H9 (cell line): ENCODE data around the gene DCC. TPM values are rescaled to one million over a fixed set of nuclear protein-coding genes. Genes with fewer than 3 reads are reported as not detected.

Source experiments
- DNase-seq: peaks from one replicate; pipeline ENCODE4 v3.0.0-alpha.2; 2017
- H2AFZ ChIP-seq: one replicate; pipeline ENCODE4 v1.6.1; 2013; ENCODE audit warnings: mild to moderate bottlenecking, low read length, control low read depth, moderate library complexity
- H2AK5ac ChIP-seq: 2 replicates; pipeline ENCODE4 v1.6.1; 2013; ENCODE audit warnings: low read length, control low read depth, mixed read lengths; ENCODE audit not compliant: insufficient read length
- H2BK120ac ChIP-seq: one replicate; pipeline ENCODE4 v1.6.1; 2013; ENCODE audit warnings: low read depth, mild to moderate bottlenecking, low read length, control low read depth, inconsistent platforms; ENCODE audit not compliant: poor library complexity, severe bottlenecking
- H2BK12ac ChIP-seq: 2 replicates; pipeline ENCODE4 v1.6.1; 2013; ENCODE audit warnings: low read length, control low read depth, mixed read lengths, low read depth; ENCODE audit not compliant: insufficient read length
- H2BK15ac ChIP-seq: 2 replicates; pipeline ENCODE4 v1.6.1; 2013; ENCODE audit warnings: low read depth, low read length, control low read depth
- H2BK20ac ChIP-seq: one replicate; pipeline ENCODE4 v1.6.1; 2013; ENCODE audit warnings: low read depth, mild to moderate bottlenecking, low read length, control low read depth, inconsistent platforms; ENCODE audit not compliant: poor library complexity, severe bottlenecking
- H2BK5ac ChIP-seq: 2 replicates; pipeline ENCODE4 v1.6.1; 2013; ENCODE audit warnings: low read length, control low read depth, mixed read lengths; ENCODE audit not compliant: insufficient read length
- H3K14ac ChIP-seq: 2 replicates; pipeline ENCODE4 v1.6.1; 2013; ENCODE audit warnings: low read length, control low read depth; ENCODE audit not compliant: insufficient read depth
- H3K18ac ChIP-seq: 2 replicates; pipeline ENCODE4 v1.6.1; 2013; ENCODE audit warnings: low read depth, mild to moderate bottlenecking, mixed read lengths, low read length, control low read depth; ENCODE audit not compliant: insufficient read length
- H3K23ac ChIP-seq: 2 replicates; pipeline ENCODE4 v1.6.1; 2013; ENCODE audit warnings: low read length, control low read depth, mixed read lengths, low read depth; ENCODE audit not compliant: insufficient read length
- H3K23me2 ChIP-seq: 2 replicates; pipeline ENCODE4 v1.6.1; 2013; ENCODE audit warnings: low read depth, mild to moderate bottlenecking, mixed read lengths, low read length, control low read depth; ENCODE audit not compliant: insufficient read length, poor library complexity, severe bottlenecking
- H3K27ac ChIP-seq: 2 replicates; pipeline ENCODE4 v1.5.1; 2013; ENCODE audit warnings: low read length, control low read depth, mixed read lengths, low read depth; ENCODE audit not compliant: insufficient read length
- H3K27me3 ChIP-seq: 2 replicates; pipeline ENCODE4 v1.6.1; 2013; ENCODE audit warnings: low read length, control low read depth, inconsistent platforms; ENCODE audit not compliant: insufficient read depth
- H3K4ac ChIP-seq: 2 replicates; pipeline ENCODE4 v1.6.1; 2013; ENCODE audit warnings: low read depth, mild to moderate bottlenecking, control low read depth, inconsistent platforms, low read length, moderate library complexity
- H3K4me1 ChIP-seq: 2 replicates; pipeline ENCODE4 v1.6.1; 2013; ENCODE audit warnings: low read length, control low read depth, inconsistent platforms; ENCODE audit not compliant: insufficient read depth
- H3K4me2 ChIP-seq: 2 replicates; pipeline ENCODE4 v1.6.1; 2013; ENCODE audit warnings: low read length, control low read depth, mixed read lengths; ENCODE audit not compliant: insufficient read length, insufficient read depth
- H3K56ac ChIP-seq: 2 replicates; pipeline ENCODE4 v1.6.1; 2013; ENCODE audit warnings: low read depth, mild to moderate bottlenecking, mixed read lengths, low read length, control low read depth; ENCODE audit not compliant: insufficient read length
- H3K79me1 ChIP-seq: 2 replicates; pipeline ENCODE4 v1.6.1; 2013; ENCODE audit warnings: low read depth, mild to moderate bottlenecking, moderate library complexity, low read length, control low read depth, inconsistent platforms; ENCODE audit not compliant: insufficient read depth, poor library complexity, severe bottlenecking
- H3K79me2 ChIP-seq: 2 replicates; pipeline ENCODE4 v1.6.1; 2013; ENCODE audit warnings: low read length, control low read depth, inconsistent platforms; ENCODE audit not compliant: insufficient read depth
- H3K9ac ChIP-seq: 2 replicates; pipeline ENCODE4 v1.6.1; 2013; ENCODE audit warnings: low read length, control low read depth, mixed read lengths; ENCODE audit not compliant: insufficient read length; ENCODE audit errors: extremely low read depth
- H3K9me3 ChIP-seq: one replicate; pipeline ENCODE4 v1.6.1; 2013; ENCODE audit warnings: low read depth, low read length, inconsistent platforms; ENCODE audit not compliant: control insufficient read depth
- H3T11ph ChIP-seq: one replicate; pipeline ENCODE4 v1.6.1; 2013; ENCODE audit warnings: mild to moderate bottlenecking, low read length, control low read depth, inconsistent platforms
- H4K20me1 ChIP-seq: one replicate; pipeline ENCODE4 v1.6.1; 2013; ENCODE audit not compliant: control insufficient read depth, insufficient read length, insufficient read depth
- H4K5ac ChIP-seq: 2 replicates; pipeline ENCODE4 v1.6.1; 2013; ENCODE audit warnings: low read depth, mild to moderate bottlenecking, mixed read lengths, low read length, control low read depth; ENCODE audit not compliant: insufficient read length
- H4K8ac ChIP-seq: replicated peaks from 2 replicates; pipeline ENCODE4 v1.6.1; 2013; ENCODE audit warnings: low read length, control low read depth, mixed read lengths, low read depth; ENCODE audit not compliant: insufficient read length
- H4K91ac ChIP-seq: 2 replicates; pipeline ENCODE4 v1.6.1; 2013; ENCODE audit warnings: low read depth, mild to moderate bottlenecking, moderate library complexity, mixed read lengths, low read length, control low read depth; ENCODE audit not compliant: insufficient read length
- H3K27ac Mint-ChIP-seq, 3 experiments: 2 replicates in 2 of 3; 3 replicates in 1 of 3; pipeline ENCODE4 v1.8.0; 2020 to 2021; ENCODE audit warnings: mixed read lengths in 3 of 3, mild to moderate bottlenecking in 1 of 3, moderate library complexity in 1 of 3
- H3K27me3 Mint-ChIP-seq: 2 replicates; pipeline ENCODE4 v1.8.0; 2021; ENCODE audit warnings: low read depth, mild to moderate bottlenecking, moderate library complexity, mixed read lengths
- H3K36me3 Mint-ChIP-seq, 3 experiments: 2 replicates in 2 of 3; 3 replicates in 1 of 3; pipeline ENCODE4 v1.8.0; 2020 to 2021; ENCODE audit warnings: low read depth in 3 of 3, mixed read lengths in 3 of 3; ENCODE audit not compliant: insufficient read depth in 1 of 3
- H3K4me1 Mint-ChIP-seq, 2 experiments: 2 replicates each; pipeline ENCODE4 v1.8.0; 2020; ENCODE audit warnings: mixed read lengths in 2 of 2
- H3K4me3 Mint-ChIP-seq, 2 experiments: 2 replicates in 1 of 2; 3 replicates in 1 of 2; pipeline ENCODE4 v1.8.0; 2020 to 2021; ENCODE audit warnings: mild to moderate bottlenecking in 2 of 2, mixed read lengths in 2 of 2, moderate library complexity in 1 of 2
- H3K9me3 Mint-ChIP-seq, 2 experiments: 2 replicates in 1 of 2; 3 replicates in 1 of 2; pipeline ENCODE4 v1.8.0; 2020; ENCODE audit warnings: mild to moderate bottlenecking in 2 of 2, mixed read lengths in 2 of 2, moderate library complexity in 1 of 2
- total RNA-seq: library from RNA; stranded (reverse); gene quantifications from 2 replicates; pipeline ENCODE4 v1.2.1, GENCODE V29; 2021
- TF ChIP-seq, protein P1 (sequence below): fragments of 200-600 bp; sonication (generic); conservative IDR thresholded peaks from 3 replicates; pipeline ENCODE4 v1.8.0; 2021; ENCODE audit warnings: antibody characterized with exemption, mild to moderate bottlenecking

The DCC gene
- total RNA-seq, 1 experiment from 2014 or later, result 0.35 TPM

DNA sequence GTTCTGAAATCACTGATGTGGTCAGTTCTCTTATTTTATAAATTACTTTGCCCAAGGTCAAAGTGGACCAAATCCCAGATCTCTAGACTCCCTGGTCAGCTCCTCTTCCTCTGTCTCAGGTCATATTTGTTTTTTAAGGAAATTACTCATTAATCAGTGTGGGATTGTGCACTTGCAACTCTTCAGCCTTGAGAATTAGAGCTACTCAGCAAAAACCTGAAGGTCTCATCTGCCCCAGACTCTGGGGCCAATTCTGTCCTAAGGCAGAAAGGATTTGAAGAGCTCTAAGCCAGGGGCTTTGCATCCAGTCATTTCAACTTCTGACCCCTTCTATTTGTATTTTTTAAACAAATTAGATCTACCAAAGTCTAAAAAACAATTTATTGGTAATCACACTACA, 17.7 kb upstream of the DCC start:
- Histone ChIP-seq H4K5ac (no peak overlapping the region), H3K9ac (no peak overlapping the region), H3K23me2 (no peaks in the 10 kb centered on the region), H4K91ac (no peak overlapping the region), H3K79me2 (no peaks in the 10 kb centered on the region), H3K79me1 (no peaks in the 10 kb centered on the region), H3K4ac (no peak overlapping the region), H3K4me2 (no peak overlapping the region), H3K18ac (no peak overlapping the region), H2BK12ac (no peak overlapping the region), H3K4me1 (peaks cover 9% of the 10 kb centered on the region; the same call in 1 of the 2 replicates), H2BK20ac (no peak overlapping the region), H2AK5ac (no peak overlapping the region), H3K9me3 (no peaks in the 10 kb centered on the region), H2AFZ (no peak overlapping the region), H3T11ph (no peak overlapping the region), H2BK120ac (no peak overlapping the region), H3K27ac (no peak overlapping the region), H4K8ac (no peak overlapping the region), H3K56ac (no peak overlapping the region), H2BK5ac (no peak overlapping the region), H3K14ac (no peak overlapping the region), H3K27me3 (no peaks in the 10 kb centered on the region), H3K23ac (no peak overlapping the region), H4K20me1 (no peaks in the 10 kb centered on the region), H2BK15ac (no peak overlapping the region)
- DNase-seq, result no peak
- Mint-ChIP-seq H3K4me3 (no peak overlapping the region), H3K27me3 (no peaks in the 10 kb centered on the region), H3K27ac (0 out of 7 replicates have a peak overlapping the region, but pooled peaks of 1 of the 3 experiments have one; percentile 7), H3K9me3 (no peaks in the 10 kb centered on the region), H3K4me1 (peaks cover 11 to 18% of the 10 kb centered on the region in 2 experiments), H3K36me3 (no peaks in the 10 kb centered on the region)
- TF ChIP-seq, protein P1, sequence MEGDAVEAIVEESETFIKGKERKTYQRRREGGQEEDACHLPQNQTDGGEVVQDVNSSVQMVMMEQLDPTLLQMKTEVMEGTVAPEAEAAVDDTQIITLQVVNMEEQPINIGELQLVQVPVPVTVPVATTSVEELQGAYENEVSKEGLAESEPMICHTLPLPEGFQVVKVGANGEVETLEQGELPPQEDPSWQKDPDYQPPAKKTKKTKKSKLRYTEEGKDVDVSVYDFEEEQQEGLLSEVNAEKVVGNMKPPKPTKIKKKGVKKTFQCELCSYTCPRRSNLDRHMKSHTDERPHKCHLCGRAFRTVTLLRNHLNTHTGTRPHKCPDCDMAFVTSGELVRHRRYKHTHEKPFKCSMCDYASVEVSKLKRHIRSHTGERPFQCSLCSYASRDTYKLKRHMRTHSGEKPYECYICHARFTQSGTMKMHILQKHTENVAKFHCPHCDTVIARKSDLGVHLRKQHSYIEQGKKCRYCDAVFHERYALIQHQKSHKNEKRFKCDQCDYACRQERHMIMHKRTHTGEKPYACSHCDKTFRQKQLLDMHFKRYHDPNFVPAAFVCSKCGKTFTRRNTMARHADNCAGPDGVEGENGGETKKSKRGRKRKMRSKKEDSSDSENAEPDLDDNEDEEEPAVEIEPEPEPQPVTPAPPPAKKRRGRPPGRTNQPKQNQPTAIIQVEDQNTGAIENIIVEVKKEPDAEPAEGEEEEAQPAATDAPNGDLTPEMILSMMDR, result no peak
